Measurements from ENCODE around the gene FBXO31.

GRCh38 chr16:87432330-87432915 is 48.8 kb upstream of the FBXO31 start:
- TF ChIP-seq CTCF (IDR thresholded peaks at IDR 0.05; ENCODE audit: insufficient read depth, low read length) (no peak), POLR2AphosphoS5 (IDR thresholded peaks at IDR 0.05; ENCODE audit: low read depth) (no peak), REST (IDR thresholded peaks at IDR 0.05; ENCODE audit: insufficient replicate concordance, low read depth) (no peak)
